Activated CD8-positive, alpha-beta memory T cell treated with anti-CD3 and anti-CD28 coated beads, Interleukin-2, amount 50 U/mL, for 24 hours (primary cell): ENCODE measurements around the gene GPR31.
"Not testable (repeated sequence)": the region's sequence is repeated elsewhere in the genome, so short reads cannot be mapped to it uniquely, and the experiment has no call there.

Experiments used
- DNase-seq: peaks from one replicate; pipeline ENCODE4 v3.0.0-alpha.2; 2020; ENCODE audit errors: extremely low read depth

Gene GPR31, protein sequence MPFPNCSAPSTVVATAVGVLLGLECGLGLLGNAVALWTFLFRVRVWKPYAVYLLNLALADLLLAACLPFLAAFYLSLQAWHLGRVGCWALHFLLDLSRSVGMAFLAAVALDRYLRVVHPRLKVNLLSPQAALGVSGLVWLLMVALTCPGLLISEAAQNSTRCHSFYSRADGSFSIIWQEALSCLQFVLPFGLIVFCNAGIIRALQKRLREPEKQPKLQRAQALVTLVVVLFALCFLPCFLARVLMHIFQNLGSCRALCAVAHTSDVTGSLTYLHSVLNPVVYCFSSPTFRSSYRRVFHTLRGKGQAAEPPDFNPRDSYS

DNA sequence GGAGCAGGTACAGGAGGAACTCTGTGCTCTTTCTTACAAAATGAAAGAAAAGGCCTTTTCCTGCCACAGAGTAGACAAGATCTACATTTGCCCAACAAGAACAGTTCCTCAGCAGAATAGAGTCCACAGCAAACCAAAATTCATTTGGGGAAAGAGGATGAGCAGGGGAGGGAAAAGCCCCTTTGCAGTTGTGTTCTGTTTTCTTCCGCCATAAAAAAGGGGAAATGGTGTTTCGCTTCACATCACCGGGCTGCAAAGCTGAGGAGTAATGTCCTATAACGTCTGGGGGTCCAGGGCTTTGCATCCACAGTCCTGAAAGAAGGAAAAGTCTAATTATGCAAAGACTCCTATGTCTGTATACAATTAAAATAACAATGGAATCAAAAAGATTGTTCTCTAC is at the start of gene GPR31:
GPR31 (minus strand) TSS at position 118 of the 400 bp plus-strand sequence. CDS start 149 bp downstream, outside the sequence.
- no peak for DNase-seq

DNA sequence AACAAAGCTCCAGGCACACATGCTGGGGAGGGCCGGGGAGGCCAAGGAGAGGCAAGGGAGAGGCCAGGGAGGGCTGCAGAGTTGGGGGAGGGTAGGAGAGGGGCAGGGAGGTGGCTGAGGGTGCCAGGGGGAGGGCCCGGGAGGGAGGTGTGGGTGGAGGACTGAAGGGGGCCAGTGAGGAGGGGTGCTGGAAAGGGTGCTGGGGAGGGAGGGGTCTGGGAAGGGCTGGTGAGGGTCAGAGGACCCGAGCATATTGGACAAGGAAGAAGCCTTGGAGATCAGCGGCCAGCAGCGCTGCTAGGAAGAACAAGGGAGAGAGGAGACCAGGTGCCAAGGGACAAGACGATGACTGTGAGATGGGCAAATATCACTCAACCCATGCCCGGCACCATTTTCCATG is 49.7 kb upstream of the GPR31 start:
- DNase-seq: no peak

DNA sequence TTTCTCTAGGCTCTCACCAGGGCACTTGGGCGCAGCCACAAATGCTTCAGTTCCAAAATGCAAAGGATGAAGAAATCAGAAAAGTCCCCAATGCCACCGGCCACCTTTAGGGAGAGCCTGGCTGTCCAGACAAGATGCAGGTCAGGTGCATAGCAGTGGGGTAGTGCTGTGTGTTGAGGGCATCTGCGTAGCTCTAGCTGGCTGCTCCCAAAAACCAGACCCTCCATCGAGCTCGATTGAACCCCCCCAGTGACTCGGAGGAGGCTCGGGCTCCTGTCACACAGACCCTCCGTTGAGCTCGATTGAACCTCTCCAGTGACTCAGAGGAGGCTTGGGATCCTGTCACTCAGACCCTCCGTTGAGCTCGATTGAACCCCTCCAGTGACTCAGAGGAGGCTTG is 47.5 kb upstream of the GPR31 start:
- not testable (repeated sequence) for DNase-seq

DNA sequence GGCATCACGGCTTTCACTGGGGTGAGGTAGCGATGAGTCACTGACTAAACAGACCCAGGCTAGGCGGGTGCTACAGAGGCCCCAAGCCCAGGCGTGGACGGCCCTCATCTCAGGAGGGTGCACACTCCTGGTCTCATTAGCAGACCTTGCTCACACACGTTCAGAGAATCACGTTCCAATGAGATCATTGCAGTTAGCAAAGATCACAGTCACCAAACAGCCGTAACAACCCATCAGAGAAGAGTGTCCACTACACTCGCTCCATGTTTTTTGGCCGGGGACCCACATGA is 46.2 kb upstream of the GPR31 start:
- not testable (repeated sequence) for DNase-seq

DNA sequence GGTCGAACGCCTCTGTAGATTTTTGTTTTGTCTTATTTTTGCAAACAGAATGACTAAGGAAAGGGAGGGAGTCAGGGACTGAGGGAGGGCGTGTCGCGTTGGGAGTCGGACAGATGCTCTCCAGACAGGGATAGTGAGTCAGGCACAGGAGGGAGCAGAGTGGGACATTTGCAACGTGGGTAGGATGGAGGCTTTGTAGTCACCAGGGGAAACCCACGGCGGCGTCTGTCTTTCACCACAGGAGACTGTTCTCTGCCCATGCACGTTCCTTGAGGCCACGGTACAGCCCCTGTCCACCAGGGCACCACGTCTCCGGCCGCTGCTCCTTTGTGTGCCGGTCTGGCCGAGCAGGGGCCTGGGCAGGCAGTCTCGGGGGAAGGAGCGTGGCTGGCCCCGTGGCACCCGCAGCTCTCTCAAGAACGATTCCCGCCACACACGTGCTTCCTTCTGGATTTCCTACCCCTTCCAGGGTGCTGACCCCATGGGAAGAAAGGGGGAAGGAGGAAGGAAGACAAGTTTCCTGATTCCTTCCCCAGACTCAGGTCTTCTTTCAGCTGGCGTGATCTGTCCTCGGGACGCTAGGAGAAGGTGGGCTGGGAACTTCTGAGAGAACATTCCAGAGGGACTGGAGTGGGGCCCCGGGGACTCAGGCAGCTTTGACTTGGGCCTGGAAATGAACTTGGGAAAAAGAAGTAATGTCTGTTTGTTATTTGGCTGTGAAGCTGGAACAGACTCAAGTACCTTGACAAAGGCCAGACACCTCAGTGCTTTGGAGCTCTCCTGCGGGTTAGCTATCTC is 45.7 kb upstream of the GPR31 start:
- DNase-seq: not testable (repeated sequence)

DNA sequence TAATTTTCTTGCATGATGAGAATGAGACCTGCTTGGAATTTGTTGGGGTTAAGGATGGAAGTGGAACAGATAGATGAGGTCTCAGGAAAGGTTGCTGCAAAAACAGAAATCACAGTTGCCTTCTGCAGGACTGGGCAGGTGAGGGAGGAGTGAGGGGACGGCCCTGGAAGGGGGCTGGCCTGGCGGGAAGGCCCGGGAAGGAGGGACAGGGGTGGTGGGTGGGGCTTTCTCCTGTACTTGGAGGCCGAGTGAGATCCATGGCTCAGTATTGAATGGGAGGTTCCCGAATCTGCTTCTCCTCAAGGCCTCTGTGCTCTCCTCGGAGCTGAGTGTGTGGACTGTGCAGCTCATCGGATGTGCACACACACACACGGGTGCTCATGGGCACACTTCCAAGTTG is 44.8 kb upstream of the GPR31 start:
- not testable (repeated sequence) for DNase-seq

DNA sequence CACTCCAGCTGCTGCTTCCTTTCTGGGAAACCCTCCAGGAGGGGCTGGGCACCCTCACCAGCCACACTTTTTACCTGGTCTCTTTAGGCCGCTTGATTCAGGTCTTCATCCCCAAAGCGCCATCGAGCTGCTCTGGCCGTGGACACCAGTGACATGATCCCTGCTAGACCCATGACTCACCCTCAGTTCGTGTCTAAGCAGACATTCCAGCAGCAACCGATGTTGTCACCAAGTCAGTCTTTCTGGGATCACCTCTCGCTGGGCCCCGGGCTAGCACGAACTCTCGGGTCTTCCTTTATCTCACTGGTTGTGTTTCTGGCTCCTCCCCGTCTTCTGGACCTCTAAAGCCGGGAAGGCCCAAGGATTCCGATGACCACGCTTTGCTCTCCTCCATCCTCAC is 43.0 kb upstream of the GPR31 start:
- no peak for DNase-seq

DNA sequence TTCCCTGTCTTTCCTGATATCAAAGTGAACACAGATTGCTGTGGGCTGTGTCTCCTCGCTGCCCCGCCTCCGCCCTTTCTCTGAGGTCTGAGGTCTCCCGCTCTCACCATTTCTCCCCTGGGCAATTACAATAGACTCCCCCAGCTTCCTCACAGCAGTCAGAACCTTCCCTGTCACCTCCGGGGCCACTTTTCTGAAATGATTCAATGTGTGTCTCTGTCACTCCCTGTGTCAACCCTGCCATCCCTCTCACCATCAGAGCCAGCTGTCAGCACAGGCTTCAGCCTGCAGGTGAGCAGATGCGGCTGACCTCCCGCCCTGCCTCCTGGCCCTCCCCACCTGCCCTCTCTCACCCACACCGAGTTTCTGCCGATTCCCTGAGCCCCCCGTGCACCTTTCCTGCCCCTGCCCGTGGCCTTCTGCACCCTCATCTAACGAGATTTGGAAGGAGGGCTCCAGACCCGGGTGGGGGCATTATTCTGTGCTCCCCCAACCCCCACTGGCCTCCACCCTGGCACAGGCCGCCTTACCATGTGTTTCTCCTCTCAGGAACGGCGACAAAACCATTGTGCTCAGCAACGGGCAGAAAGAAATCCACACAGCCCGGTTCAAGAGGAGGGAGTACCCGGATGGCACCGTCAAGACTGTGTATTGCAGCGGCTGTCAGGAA is 38.3 kb upstream of the GPR31 start:
- DNase-seq: not testable (repeated sequence)

DNA sequence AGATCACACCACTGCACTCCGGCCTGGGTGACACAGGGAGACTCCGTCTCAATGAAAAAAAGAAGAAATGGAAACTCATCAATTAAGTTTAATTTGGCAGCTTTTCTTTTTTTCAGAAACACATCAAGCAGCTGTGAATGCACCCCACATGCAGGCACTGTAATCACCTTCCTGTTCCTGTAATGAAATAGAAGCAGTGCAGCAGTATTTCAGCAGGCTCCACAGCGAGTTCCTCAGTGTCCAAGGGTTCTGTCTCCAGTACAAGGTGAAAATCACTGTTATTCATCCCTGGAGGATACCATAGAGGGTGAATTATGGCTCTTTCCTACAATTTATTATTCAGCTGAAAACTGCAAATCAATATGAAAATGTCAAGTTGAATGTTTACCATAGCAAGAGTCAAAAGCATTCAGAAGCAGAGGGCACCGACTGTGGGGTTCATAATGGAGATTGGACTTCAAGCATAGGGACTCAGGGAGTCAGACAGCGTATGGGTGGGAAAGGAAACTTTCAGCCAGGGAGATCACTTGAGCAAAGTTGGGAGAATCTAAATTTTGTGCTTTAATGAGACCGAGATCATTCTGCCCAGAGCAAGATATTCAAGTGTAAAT is 35.8 kb upstream of the GPR31 start:
- not testable (repeated sequence) for DNase-seq

DNA sequence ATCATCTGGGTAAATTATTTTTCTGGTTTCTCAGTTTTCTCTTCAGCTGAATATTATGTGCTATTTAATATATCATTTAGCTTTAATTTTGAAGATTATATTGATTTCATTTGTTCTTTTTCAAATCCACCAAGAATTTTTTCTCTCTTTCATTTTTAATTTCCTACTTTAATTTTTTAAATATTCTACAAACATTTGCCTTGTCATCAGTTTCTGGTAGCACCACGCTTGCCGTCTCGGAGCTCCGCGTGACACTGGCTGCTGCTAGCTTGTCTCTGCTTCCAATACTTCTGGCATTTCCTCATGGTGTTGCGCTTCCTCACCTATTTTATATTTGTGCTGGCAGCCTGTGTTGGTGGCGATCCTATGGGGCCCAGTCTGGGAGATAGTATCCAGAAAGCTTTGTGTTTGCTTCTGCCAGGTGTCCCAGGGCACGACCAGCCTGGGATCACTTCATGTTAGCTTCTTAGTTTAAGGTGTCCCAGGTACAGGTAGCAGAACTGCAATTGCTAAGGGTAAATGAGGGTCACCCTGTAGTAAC is 33.3 kb upstream of the GPR31 start:
- not testable (repeated sequence) for DNase-seq

DNA sequence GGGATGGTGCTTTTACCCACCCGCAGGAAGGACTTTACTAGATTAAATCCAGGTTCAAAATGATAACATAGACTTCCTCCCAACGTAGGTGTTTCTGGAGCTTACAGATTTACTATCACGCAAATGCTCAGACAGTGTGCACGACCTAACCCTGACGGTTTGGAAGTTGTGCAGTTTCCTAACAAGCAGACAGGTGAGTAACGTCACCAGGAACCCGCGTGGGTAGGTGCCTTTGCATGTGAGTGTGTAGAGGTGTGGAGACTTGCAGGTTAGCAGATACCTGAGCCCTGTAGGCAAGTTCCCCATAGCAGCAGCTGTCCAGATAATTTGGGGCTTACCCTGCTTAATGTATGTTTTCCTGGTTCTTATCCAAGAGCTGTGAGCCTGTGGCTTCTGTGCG is 29.5 kb upstream of the GPR31 start:
- DNase-seq: not testable (repeated sequence)

DNA sequence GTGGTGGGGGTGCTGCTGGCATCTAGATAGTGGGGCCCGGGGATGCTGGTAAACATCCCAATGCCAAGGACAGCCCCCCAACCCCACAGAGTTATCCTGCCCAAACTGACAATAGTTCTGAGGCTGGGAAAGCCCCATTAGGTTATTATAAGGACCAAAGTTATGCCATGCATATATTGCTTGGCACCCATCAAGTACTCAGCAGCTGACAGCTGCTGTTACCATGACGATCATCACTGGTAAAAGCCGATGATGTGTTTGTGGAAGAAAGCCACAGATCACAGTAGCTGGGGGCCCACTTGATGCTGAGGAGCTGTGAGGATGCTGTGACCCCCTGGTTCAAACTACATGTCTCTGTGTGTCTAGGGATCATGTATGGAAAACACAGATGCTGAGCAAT is 27.3 kb upstream of the GPR31 start:
- not testable (repeated sequence) for DNase-seq

DNA sequence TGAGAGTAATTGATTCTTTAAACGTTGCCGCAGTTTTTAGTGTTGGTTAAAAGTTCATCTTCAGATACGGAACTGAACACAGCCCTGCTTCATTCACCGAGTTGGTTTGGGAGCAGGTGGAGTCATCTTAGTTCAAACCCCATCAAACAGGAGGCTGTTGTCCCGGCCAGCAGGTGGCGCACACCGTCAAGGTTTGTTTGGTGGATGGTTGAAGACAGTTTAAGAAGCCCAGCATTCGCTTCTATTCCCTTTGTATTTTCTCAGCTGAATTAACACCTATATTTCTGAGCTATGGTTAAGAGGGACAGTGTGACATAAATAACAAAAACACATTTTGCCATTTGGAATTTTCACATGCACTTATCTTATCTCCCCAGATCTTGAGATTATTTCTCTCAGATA is 25.1 kb upstream of the GPR31 start:
- DNase-seq: not testable (repeated sequence)

DNA sequence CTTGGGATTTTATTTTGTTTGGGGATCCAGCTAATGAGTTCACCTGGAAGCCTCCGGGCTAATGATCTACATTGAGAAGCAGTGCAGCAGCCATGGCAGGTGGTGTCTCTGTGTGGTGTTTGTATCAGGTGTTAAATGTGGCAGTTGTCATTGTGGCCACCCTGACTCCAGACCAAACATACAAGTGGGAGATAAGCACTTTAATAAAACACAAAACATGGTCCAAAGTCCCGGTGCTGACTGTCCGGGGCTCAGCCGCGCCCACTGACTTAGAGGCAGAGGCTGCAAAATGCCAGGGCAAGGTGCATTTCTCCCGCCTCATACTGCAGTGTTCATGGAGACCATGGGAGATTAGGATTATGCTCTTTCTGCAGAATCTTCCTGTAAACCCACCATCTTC is 23.6 kb upstream of the GPR31 start:
- not testable (repeated sequence) for DNase-seq

DNA sequence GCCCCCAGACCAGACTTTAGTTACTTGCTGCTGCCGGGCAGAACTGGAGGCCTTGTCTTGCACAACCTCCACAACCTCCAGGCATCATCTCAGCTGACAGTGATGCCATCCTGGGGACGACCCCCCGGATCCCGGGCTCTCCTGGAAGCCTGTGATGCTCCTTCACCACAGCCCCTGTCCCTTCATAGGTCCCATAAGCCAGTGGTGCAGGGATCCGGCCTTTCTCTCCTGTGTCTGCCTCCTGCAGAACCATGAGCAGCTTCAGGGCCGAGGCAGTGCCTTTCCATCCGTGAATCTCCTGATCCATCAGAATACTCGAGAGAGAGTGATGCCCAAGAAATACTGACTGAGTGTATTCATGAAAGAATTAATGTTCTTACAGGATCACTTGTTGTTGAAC is 22.3 kb upstream of the GPR31 start:
- not testable (repeated sequence) for DNase-seq

DNA sequence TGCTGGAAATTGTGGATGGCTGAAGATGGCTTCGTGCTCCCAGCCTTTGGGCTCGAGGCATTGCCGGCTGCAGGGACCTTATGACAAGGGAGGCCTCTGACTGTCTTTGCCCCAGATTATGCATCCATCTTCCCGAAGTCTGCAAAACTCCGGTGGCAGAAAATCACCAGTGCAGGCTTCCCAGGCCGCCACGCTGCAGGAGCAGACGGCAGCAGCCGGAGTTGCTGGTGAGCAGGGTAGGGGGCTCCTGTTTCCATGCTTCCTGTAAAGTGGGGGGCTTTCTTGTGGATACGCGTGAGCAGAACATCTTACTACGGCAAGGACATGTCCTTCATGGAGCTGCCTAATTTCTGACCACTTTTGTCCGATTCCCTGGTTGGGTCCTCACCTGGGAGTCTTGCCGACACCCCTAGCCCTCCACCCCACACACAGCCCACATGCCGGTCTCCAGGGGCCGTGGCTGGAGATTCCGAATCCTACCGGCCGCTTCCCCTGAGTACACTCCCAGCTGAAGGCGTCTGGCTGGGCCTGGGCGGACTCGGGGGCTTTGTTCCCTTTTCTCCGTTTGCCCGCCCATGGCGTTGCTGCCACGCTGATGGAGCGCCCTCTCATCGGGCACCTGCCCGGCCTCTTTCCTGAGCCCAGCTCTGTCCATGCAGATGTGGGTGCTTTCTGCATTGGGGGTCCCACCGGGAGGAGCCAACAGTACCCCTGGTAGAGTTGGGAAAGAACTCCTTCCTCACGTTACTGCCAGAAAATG is 21.3 kb upstream of the GPR31 start:
- not testable (repeated sequence) for DNase-seq

DNA sequence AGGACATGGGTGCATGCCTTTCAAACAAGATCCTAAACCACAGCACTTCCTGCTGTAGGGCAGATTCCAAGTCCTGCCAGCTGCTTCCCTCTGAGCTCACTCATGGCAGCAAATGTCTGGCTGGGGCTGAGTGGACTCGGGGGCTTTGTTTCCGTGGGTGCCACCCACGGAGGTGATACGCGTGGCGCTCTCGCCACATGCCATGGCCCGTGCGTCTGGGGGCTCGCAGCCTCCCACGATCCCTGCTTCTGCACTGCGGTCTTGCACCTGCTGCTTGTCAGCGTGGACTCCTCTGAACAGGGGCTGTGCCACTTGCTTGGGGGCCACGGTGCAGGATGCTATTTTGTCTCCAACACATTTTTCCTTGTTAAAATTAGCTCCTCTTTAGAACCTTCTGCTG is 19.5 kb upstream of the GPR31 start:
- DNase-seq: not testable (repeated sequence)

DNA sequence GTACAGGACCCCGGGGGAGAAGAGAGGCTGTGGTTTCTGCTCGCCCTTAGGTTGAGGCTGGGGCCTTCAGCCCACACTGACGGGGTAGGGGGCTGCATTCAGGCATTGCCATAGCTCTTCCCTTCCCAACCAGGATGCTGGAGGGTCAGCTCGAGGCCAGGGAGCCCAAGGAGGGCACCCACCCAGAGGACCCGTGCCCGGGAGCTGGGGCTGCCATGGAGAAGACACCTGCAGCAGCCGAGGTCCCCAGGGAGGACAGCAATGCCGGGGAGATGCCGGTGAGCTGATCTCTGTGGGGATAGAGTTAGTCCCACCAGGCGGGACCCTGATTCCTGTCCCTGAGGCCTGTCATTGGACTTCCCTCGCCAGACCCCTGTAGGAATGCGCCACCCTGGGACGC is 14.2 kb upstream of the GPR31 start:
- not testable (repeated sequence) for DNase-seq

DNA sequence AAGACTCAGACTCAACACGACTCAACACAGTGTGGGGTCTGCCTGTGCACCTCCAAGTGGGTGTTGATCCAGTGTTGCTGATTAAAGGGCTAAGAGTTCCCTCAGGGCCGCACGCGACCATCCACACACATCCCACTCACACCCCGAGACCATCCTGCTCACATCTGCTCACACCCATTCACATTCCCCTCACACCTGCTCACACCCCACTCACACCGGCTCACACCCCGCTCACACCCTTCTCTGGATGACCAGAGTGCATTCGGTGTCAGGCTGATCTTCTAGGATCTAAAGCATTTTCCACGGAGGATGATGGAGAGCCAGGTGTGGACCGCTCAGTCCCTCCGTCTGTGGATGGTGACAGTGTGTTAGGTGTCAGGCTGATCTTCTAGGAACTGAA is 13.5 kb upstream of the GPR31 start:
- DNase-seq: not testable (repeated sequence)

DNA sequence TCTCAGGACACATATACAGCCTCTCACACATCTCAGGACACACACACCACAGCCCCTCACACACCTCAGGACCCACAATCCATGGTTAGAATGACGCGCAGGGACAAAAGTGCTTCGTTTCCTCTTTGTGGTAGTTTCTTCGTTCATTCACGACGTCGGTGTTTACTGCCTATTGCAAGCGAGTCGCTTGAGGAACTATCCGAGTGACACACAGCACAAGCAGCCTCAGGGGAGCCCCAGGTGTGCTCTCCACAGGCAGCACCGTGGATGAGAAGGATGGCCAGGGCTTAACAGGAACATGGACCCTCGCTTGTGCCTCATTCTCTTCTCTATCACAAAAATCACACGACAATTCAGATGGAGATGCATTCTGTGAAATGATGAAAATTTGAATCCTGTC is 12.1 kb upstream of the GPR31 start:
- not testable (repeated sequence) for DNase-seq

DNA sequence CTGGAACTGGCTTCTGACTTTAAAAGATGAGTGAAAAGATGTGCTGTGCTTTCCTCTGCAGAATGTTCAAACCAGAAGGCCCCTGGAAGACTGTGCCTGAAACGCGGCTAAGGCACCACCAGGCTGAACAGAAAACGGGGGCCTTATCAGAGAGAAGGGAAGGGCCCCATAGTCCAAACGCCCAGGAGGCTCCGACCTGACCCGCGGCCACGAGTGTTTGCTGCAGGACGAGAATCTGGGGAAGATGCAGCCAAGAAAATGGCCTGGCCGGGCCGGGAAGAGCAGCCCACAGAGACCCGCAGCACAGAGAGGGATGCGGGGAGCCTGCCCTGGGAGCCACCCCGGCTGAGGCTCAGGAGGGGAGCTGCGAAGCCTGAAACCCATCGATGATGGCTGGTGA is 10.5 kb upstream of the GPR31 start:
- DNase-seq: not testable (repeated sequence)
